Endodermal cell (in vitro differentiated cells): Measurements from ENCODE around the gene CDC45. TPM values are rescaled to one million over a fixed set of nuclear protein-coding genes. Genes with fewer than 3 reads are reported as not detected.

Experiments used
- DNase-seq: peaks from one replicate; pipeline ENCODE4 v3.0.0-alpha.2; 2017
- H3K27ac ChIP-seq: 2 replicates; pipeline ENCODE4 v1.5.1; 2013; ENCODE audit warnings: mild to moderate bottlenecking, low read depth, low read length, moderate library complexity
- H3K27me3 ChIP-seq: 2 replicates; pipeline ENCODE4 v1.6.1; 2013; ENCODE audit warnings: mild to moderate bottlenecking, low read length, moderate library complexity; ENCODE audit not compliant: insufficient read depth, control insufficient read depth, poor library complexity, severe bottlenecking
- H3K36me3 ChIP-seq: 2 replicates; pipeline ENCODE4 v1.7.0; 2013; ENCODE audit warnings: mild to moderate bottlenecking, low read length, moderate library complexity; ENCODE audit not compliant: control insufficient read depth, insufficient read depth
- H3K4me1 ChIP-seq: one replicate; pipeline ENCODE4 v1.7.0; 2013; ENCODE audit warnings: low read length; ENCODE audit not compliant: control insufficient read depth, insufficient read depth
- H3K4me3 ChIP-seq: 2 replicates; pipeline ENCODE4 v1.5.1; 2013; ENCODE audit warnings: mild to moderate bottlenecking, low read length, moderate library complexity
- H3K9ac ChIP-seq: 2 replicates; pipeline ENCODE4 v1.6.1; 2013; ENCODE audit warnings: mild to moderate bottlenecking, low read length, moderate library complexity; ENCODE audit not compliant: poor library complexity, severe bottlenecking; ENCODE audit errors: extremely low read depth
- H3K9me3 ChIP-seq: 2 replicates; pipeline ENCODE4 v1.6.1; 2013; ENCODE audit warnings: mild to moderate bottlenecking, low read length, moderate library complexity; ENCODE audit not compliant: control insufficient read depth
- H3K27ac Mint-ChIP-seq: 2 replicates; pipeline ENCODE4 v1.8.0; 2020; ENCODE audit warnings: mixed read lengths
- H3K27me3 Mint-ChIP-seq: 2 replicates; pipeline ENCODE4 v1.8.0; 2021; ENCODE audit warnings: mild to moderate bottlenecking, mixed read lengths; ENCODE audit not compliant: insufficient read depth
- H3K36me3 Mint-ChIP-seq: 2 replicates; pipeline ENCODE4 v1.8.0; 2020; ENCODE audit warnings: low read depth, mixed read lengths
- H3K4me1 Mint-ChIP-seq: 2 replicates; pipeline ENCODE4 v1.8.0; 2020; ENCODE audit warnings: mixed read lengths
- H3K4me3 Mint-ChIP-seq: 2 replicates; pipeline ENCODE4 v1.8.0; 2020; ENCODE audit warnings: mild to moderate bottlenecking, moderate library complexity, mixed read lengths
- H3K9me3 Mint-ChIP-seq: 2 replicates; pipeline ENCODE4 v1.8.0; 2020; ENCODE audit warnings: mild to moderate bottlenecking, mixed read lengths
- CTCF ChIP-seq: fragments of 200-600 bp; sonication (generic); conservative IDR thresholded peaks from 2 replicates; pipeline ENCODE4 v1.5.0; 2021; ENCODE audit warnings: antibody characterized with exemption, mild to moderate bottlenecking
- WGBS, 2 experiments: methylation state at CpG; one replicate each; pipeline versions ENCODE4 v1.1.5 to v1.1.7; 2013; ENCODE audit warnings: missing lambda C conversion rate in 2 of 2, mixed read lengths in 1 of 2; ENCODE audit not compliant: insufficient coverage in 1 of 2, insufficient read length in 1 of 2; 5-methylcytosine and 5-hydroxymethylcytosine counted together
- total RNA-seq, 2 donors: library from RNA; stranded (reverse); fragmentation: NEBNext Ultra II Directional in 1 of 2; extraction: Animal tissue kit (Norgen Biotek cat#: 25700) in 1 of 2; gene quantifications; 2 replicates in 1 of 2; 3 replicates in 1 of 2; pipeline ENCODE4 v1.2.1, GENCODE V29; 2021

Gene CDC45
- total RNA-seq, 2 donors from 2014 or later = 30.3 to 31.2 TPM

DNA sequence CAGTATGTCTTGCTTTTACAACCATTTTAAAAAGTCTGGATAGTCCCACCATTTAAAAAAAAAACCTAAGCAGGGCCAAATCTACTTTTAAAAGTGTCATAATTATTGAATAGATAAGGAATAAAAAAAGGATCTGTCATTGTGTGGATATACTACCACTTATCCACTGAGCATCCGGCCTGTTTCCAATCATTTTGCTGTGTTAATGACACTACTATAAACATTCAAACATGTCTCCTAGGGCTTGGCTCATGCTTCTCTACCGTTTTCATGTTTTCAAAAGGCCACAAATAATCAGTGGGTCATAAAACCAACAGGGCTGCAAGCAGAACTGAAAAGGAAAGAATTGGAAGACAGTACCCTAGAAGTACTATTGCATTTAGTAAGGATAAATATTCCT, 19.7 kb upstream of the CDC45 start:
- Mint-ChIP-seq H3K9me3 (no peaks in the 10 kb centered on the region), H3K4me1 (no peaks in the 10 kb centered on the region), H3K4me3 (no peak overlapping the region), H3K36me3 (peaks cover 70% of the 10 kb centered on the region), H3K27ac (no peak overlapping the region), H3K27me3 (no peaks in the 10 kb centered on the region)
- peaks cover 91% of the 10 kb centered on the region for H3K36me3 ChIP-seq
- H3K9ac ChIP-seq = no peak overlapping the region
- no peak for DNase-seq
- no peak overlapping the region for H3K27ac ChIP-seq
- TF ChIP-seq CTCF = no peak
- H3K4me1 ChIP-seq = no peaks in the 10 kb centered on the region
- no peaks in the 10 kb centered on the region for H3K27me3 ChIP-seq
- H3K4me3 ChIP-seq = no peak overlapping the region
- no peaks in the 10 kb centered on the region for H3K9me3 ChIP-seq
- 83 to 88% methylated on average over 1 to 2 of the region's 2 CpGs for WGBS, 2 experiments

- Histone ChIP-seq H3K27ac (no peak overlapping the region), H3K36me3 (peaks cover 89% of the 10 kb centered on the region), H3K27me3 (no peaks in the 10 kb centered on the region), H3K4me1 (no peaks in the 10 kb centered on the region), H3K9me3 (no peaks in the 10 kb centered on the region), H3K4me3 (no peak overlapping the region), H3K9ac (no peak overlapping the region)
- no peak for DNase-seq
- 100% methylated on average over 1 of the region's 1 CpG; no CpG with 5 or more reads in 1 of the 2 experiments for WGBS, 2 experiments
- H3K4me1 Mint-ChIP-seq = no peaks in the 10 kb centered on the region
- no peak for TF ChIP-seq CTCF
- H3K36me3 Mint-ChIP-seq = peaks cover 67% of the 10 kb centered on the region
- no peak overlapping the region for H3K4me3 Mint-ChIP-seq
- H3K27ac Mint-ChIP-seq = no peak overlapping the region
- H3K9me3 Mint-ChIP-seq = no peaks in the 10 kb centered on the region
- H3K27me3 Mint-ChIP-seq = no peaks in the 10 kb centered on the region
Observed at GRCh38 chr22:19461506-19461905, 18.2 kb upstream of the CDC45 start.

GRCh38 chr22:19463008-19463407, 16.7 kb upstream of the CDC45 start:
- H3K36me3 Mint-ChIP-seq = peaks cover 65% of the 10 kb centered on the region
- TF ChIP-seq CTCF = no peak
- Histone ChIP-seq H3K4me3 (no peak overlapping the region), H3K27me3 (no peaks in the 10 kb centered on the region), H3K27ac (no peak overlapping the region), H3K9ac (no peak overlapping the region), H3K4me1 (no peaks in the 10 kb centered on the region), H3K36me3 (peaks cover 91% of the 10 kb centered on the region), H3K9me3 (no peaks in the 10 kb centered on the region)
- no peaks in the 10 kb centered on the region for H3K27me3 Mint-ChIP-seq
- WGBS, 2 experiments = no CpG with 5 or more reads among the region's 1 CpG
- no peak overlapping the region for H3K4me3 Mint-ChIP-seq
- no peak for DNase-seq
- no peaks in the 10 kb centered on the region for H3K9me3 Mint-ChIP-seq
- no peak overlapping the region for H3K27ac Mint-ChIP-seq
- H3K4me1 Mint-ChIP-seq = no peaks in the 10 kb centered on the region
